Measurements from ENCODE around the gene DNAI1.
"Not testable (repeated sequence)": the region's sequence is repeated elsewhere in the genome, so short reads cannot be mapped to it uniquely, and the experiment has no call there.

The DNAI1 gene

DNA sequence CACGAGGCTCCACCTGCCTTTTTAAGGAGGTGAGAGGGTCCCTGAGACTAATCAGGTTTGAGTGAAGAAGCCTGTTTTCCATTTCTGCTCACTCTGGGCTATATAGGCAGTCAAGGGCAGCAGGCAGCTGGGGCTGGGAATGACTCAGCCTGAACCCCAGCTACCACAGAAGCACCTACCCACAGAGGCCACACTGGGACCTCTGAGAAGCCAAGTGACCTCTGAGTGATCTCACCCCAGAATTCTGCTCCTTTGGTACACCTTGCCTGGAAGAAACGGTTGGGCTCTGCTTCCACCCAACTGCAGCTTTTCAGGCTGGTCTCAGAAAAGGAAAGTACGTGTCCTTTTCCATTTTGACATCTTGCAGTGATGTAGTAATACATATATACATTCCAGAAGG lies 7.1 kb upstream of the DNAI1 start:
- no peak for DNase-seq

DNA sequence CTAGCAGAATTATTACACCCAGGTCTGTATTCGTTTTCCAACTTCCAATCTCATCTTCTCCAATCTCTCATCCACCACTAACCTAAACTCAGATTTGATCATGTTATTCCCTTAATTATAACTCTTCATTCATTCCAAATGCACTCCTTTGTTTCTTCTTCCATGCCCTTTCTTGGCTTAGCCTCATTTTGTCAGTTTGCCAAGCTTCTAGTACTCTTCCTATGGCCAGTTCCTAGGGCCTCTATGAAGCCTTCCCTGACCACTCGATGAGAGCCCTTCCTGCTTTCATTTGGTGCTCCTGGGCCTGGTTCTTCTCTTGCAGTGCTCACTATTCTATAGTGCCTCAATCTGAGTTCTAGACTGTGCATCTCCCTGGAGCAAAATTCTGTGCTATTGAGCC lies 6.0 kb upstream of the DNAI1 start:
- DNase-seq: peak; percentile 19

- peak; percentile 63 for DNase-seq
These were observed 4.0 kb upstream of the DNAI1 start for GRCh38 chr9:34454571-34455065.

- no peak for DNase-seq
These were observed 2.5 kb upstream of the DNAI1 start for GRCh38 chr9:34456151-34456550.

- DNase-seq: no peak
These were observed 1.9 kb upstream of the DNAI1 start for GRCh38 chr9:34456746-34457145.

GRCh38 chr9:34457266-34458012 lies 1.2 kb upstream of the DNAI1 start:
- DNase-seq: peak; percentile 46

GRCh38 chr9:34458959-34459340 lies 345 bp downstream of the DNAI1 start:
- no peak for DNase-seq

GRCh38 chr9:34459356-34459755 lies 751 bp downstream of the DNAI1 start:
- DNase-seq: no peak

GRCh38 chr9:34459941-34460340 lies 1.3 kb downstream of the DNAI1 start:
- DNase-seq: no peak

DNA sequence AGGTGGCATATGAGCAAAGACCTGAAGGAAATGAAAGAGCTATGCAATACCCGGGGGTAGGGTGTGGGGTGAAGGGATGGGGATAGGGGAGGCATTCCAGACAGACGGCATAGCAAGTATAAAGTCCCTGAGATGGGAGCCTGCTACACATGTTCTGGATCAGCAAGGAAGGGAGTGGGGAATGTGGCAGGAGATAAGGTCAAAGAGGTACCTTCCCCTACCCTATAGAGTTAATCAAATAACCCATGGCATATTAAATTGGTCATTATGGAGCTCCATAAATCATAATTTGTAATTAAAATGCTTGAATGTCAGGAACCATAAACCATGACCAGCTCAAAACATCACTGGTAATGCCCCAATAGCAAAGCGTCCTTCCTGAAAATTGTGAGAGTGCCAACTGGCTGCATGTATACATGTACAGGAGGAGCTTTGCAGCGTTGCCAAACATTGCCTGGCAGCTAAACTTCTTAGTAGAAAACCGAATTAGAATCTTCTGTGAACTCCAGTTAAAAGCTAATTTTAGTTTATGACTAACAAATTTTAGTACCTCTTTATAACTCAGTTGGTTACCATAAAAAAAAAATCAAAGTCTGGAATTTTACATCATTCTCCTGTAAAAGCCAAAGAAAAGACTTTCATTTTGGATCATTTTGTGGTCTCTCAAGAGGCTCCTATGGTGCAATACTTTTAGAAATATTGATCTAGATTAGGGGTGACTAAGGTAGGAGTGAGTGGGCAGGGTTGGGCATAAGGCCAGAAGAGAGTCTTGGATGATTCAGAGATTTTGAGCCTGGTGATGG lies 4.7 kb downstream of the DNAI1 start:
- DNase-seq: no peak

- DNase-seq: no peak
These were observed 5.3 kb downstream of the DNAI1 start for GRCh38 chr9:34463901-34464232.

DNA sequence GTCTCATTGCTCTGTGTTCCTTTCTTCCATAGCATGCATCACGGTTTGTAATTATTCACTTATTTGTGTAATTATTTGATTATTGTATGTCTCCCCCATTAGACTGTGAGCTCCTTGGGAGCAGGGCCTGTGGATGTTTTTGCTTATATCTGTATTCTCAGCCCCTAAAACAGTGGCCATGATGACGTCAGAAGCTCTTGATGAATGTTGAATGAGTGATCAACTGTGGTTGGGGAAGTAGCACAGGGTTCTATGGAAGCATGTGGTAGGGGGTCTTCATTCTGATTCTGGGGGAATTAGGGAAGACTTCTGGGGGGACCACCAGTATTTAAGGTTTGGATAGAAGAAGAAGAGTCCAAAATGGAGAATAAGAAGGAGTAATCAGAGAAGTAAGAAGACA lies 6.0 kb downstream of the DNAI1 start:
- no peak for DNase-seq

GRCh38 chr9:34465468-34465867 lies 6.9 kb downstream of the DNAI1 start:
- no peak for DNase-seq

- DNase-seq: no peak
These were observed 16.5 kb downstream of the DNAI1 start for GRCh38 chr9:34475097-34475496.

GRCh38 chr9:34477541-34477940 lies 18.9 kb downstream of the DNAI1 start:
- no peak for DNase-seq

DNA sequence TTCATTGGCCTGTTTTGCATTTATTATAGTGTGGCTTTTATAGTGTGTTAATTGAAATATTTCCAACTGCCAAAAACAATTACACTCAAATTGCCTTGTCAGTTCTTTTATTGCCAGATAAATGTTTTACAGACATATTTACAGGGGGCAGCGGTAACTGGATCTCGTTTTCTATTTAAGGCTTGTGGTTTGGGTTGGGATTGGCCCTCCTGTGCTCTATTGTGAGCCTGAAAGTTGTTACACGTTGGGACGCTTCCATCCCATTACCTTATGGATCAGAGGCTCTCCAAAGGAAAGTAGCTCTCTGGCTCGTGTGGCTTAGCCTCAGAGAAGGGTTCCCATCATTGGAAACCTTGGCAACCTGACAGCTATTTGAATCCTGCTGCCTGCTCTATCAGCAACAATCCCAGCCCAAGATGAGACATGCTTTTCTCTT lies 20.8 kb downstream of the DNAI1 start:
- DNase-seq: no peak

- DNase-seq: not testable (repeated sequence)
These were observed 23.0 kb downstream of the DNAI1 start for GRCh38 chr9:34481620-34482019.

- not testable (repeated sequence) for DNase-seq
These were observed 24.1 kb downstream of the DNAI1 start for GRCh38 chr9:34482746-34483145.

GRCh38 chr9:34484678-34485077 lies 26.1 kb downstream of the DNAI1 start:
- no peak for DNase-seq

- no peak for DNase-seq
These were observed 27.2 kb downstream of the DNAI1 start for GRCh38 chr9:34485822-34486221.

DNA sequence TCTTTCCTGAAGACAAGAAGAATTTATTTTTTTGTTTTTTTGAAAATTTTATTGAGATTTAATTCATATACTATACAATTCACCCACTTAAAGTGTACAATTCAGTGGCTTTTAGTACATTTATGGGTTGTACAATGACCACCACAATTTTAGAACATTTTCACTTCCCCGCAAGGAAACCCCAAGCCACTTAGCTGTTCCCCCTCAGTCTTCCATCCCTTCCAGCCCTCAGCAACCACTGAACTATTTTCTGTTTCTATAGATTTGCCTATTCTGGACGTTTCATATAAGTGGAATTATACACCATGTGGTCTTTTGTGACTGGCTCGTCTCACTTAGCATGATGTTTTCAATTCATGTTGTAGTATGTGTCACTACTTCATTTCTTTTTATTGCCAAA lies 28.0 kb downstream of the DNAI1 start:
- DNase-seq: no peak

DNA sequence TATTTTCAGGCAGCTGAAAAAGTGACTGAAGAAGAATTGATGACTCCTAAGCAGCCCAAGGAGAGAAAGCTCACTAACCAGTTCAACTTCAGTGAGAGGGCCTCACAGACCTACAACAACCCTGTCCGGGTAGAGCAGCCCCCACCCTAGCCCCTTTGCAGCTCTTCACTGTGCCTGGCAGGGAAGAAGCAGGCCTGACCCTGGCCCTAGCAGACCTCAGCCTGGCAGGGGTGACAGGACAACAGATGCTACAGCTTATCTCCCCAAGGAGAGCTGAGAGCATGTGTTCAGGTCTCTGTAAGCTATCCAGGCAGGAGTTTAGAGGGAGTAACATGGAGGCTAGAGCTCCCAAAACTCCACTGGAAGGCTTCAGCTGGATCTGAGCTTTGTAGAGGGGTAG lies 31.8 kb downstream of the DNAI1 start:
- DNase-seq: no peak

DNA sequence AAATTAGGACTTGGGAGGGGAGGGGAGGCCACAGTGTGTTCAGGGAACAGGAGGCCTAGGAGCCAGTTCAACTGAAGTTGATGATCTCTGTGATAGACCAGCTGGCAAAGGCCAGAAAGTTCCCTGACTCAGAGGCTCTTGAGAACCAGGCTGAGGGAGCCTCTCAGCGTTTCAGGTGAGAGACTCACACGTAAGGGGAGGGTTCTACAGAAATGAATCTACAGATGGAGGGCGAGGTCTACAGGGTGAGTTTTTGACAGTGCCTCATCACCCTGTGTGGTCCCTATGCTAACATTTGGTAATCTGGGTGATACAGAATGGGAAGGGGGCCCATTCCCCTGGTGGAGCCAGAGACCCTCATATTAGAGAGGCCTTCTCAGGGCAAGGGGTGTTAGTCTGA lies 32.2 kb downstream of the DNAI1 start:
- DNase-seq: no peak

DNA sequence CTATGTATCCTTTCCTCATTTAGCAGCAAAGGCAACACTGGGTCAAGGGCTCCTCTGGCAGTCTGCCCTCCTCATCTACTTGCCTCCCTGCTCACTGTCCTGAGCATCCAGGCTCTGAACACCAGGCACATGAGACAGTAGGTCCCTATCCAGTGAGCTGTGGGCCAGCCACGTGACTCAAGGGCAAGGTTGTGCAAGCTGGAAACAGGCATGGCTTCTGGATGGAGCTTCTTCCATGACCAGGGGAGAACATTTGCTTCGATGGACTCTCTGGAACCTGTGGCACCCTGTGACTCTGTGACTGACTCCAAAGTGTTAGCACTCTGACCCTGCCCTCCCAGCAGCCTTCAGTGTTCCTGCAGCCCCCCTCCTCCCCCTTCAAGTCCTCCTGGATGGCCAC lies 33.0 kb downstream of the DNAI1 start:
- DNase-seq: no peak

All from COR-L47 (cell line).